HepG2 (cell line): ENCODE measurements around the gene ANKRD27.

Source experiments
- CC2D1A ChIP-seq: sonication (generic); formaldehyde crosslinking; IDR thresholded peaks from 2 replicates; pipeline ENCODE4 v1.8.1; 2023; ENCODE audit warnings: mild to moderate bottlenecking, missing genetic modification reagents
- CTCF ChIP-seq: sonication (generic); formaldehyde crosslinking; IDR thresholded peaks from 2 replicates; pipeline ENCODE4 v1.5.0; 2020; ENCODE audit warnings: mild to moderate bottlenecking, missing genetic modification reagents, moderate library complexity
- DPF2 ChIP-seq: sonication (generic); formaldehyde crosslinking; IDR thresholded peaks from 2 replicates; pipeline ENCODE4 v1.4.0; 2020; ENCODE audit warnings: mild to moderate bottlenecking, low read depth, missing genetic modification reagents, borderline replicate concordance
- EZH2 ChIP-seq: conservative IDR thresholded peaks from 2 replicates; pipeline ENCODE4 v1.6.1; 2012; ENCODE audit warnings: mild to moderate bottlenecking, low read depth, low read length, moderate library complexity
- KAT7 ChIP-seq: IDR thresholded peaks from 2 replicates; pipeline ENCODE4 v1.6.1; 2018; ENCODE audit warnings: borderline replicate concordance, missing compliant biosample characterization
- MYC ChIP-seq: sonication (generic); formaldehyde crosslinking; IDR thresholded peaks from 2 replicates; pipeline ENCODE4 v1.9.0; 2021; ENCODE audit warnings: missing genetic modification reagents, borderline replicate concordance
- RBM39 ChIP-seq: fragments of 200-400 bp; formaldehyde crosslinking; IDR thresholded peaks from one replicate; pipeline ENCODE4 v1.6.1; 2018; ENCODE audit warnings: antibody characterized with exemption, mild to moderate bottlenecking, low read depth, low read length; ENCODE audit not compliant: poor library complexity, severe bottlenecking
- ZNF121 ChIP-seq: sonication (generic); formaldehyde crosslinking; IDR thresholded peaks from 2 replicates; pipeline ENCODE4 v1.5.0; 2020; ENCODE audit warnings: mild to moderate bottlenecking, missing genetic modification reagents
- ZNF263 ChIP-seq: sonication (generic); formaldehyde crosslinking; IDR thresholded peaks from 2 replicates; pipeline ENCODE4 v1.4.0; 2020; ENCODE audit warnings: missing genetic modification reagents
- ZNF274 ChIP-seq: sonication (generic); formaldehyde crosslinking; IDR thresholded peaks from 2 replicates; pipeline ENCODE4 v1.5.1; 2020; ENCODE audit warnings: mild to moderate bottlenecking, missing genetic modification reagents
- ZNF34 ChIP-seq: sonication (generic); formaldehyde crosslinking; IDR thresholded peaks from 2 replicates; pipeline ENCODE4 v1.4.0; 2020; ENCODE audit warnings: mild to moderate bottlenecking, missing genetic modification reagents, borderline replicate concordance
- ZNF484 ChIP-seq: sonication (generic); formaldehyde crosslinking; IDR thresholded peaks from 2 replicates; pipeline ENCODE4 v1.5.1; 2020; ENCODE audit warnings: mild to moderate bottlenecking, low read depth, missing genetic modification reagents, borderline replicate concordance

DNA sequence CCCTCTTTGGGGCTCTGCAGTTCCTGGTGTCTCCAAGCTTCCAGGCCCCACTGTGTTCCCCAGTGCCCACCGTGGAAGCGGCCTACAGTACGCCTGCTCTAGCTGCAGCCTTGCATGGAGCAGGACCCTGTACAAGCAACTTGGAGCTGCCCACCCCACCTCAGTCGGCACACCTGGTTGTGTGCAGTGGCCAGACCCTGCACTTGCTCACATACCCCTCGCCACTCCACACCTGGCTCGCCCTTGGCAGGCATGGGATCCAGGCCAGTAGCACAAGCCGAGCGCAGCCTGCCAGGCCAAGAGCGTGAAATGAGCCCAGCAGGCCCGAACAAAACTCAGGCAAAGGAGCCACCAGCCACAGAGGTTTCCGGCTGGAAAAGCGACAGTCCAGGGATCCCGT is 36.4 kb downstream of the ANKRD27 start:
- TF ChIP-seq DPF2 (no peak), ZNF34 (CRISPR knock-in tag) (no peak), ZNF121 (CRISPR knock-in tag) (no peak), ZNF274 (CRISPR knock-in tag) (no peak), RBM39 (no peak), MYC (no peak), CTCF (no peak), ZNF484 (CRISPR knock-in tag) (no peak), ZNF263 (CRISPR knock-in tag) (no peak), EZH2 (no peak), KAT7 (CRISPR knock-in tag) (no peak), CC2D1A (CRISPR knock-in tag) (no peak)
